Measurements from ENCODE around the gene DDX55.
"Not testable (repeated sequence)": the region's sequence is repeated elsewhere in the genome, so short reads cannot be mapped to it uniquely, and the experiment has no call there.

Gene DDX55

GRCh38 chr12:123601602-123602489 lies at the start of gene DDX55:
DDX55 (plus strand) TSS chr12:123602099; CDS start chr12:123602149, 50 bp downstream.
- peak; percentile 71 to 84 for DNase-seq

- not testable (repeated sequence) for DNase-seq
Measured at GRCh38 chr12:123554136-123554535, 47.8 kb upstream of the DDX55 start.

GRCh38 chr12:123554843-123555242 lies 47.1 kb upstream of the DDX55 start:
- not testable (repeated sequence) for DNase-seq

- not testable (repeated sequence) for DNase-seq
Measured at GRCh38 chr12:123558487-123558886, 43.4 kb upstream of the DDX55 start.

- DNase-seq: peak in 1 of 2 experiments; percentile 25
Measured at GRCh38 chr12:123559468-123559867, 42.4 kb upstream of the DDX55 start.

GRCh38 chr12:123571343-123571813 lies 30.5 kb upstream of the DDX55 start:
- no peak for DNase-seq

- DNase-seq: no peak
Measured at GRCh38 chr12:123572391-123572790, 29.5 kb upstream of the DDX55 start.

- DNase-seq: no peak
Measured at GRCh38 chr12:123573870-123574269, 28.0 kb upstream of the DDX55 start.

GRCh38 chr12:123576611-123577010 lies 25.3 kb upstream of the DDX55 start:
- DNase-seq: no peak

GRCh38 chr12:123578243-123578642 lies 23.7 kb upstream of the DDX55 start:
- no peak for DNase-seq

- DNase-seq: not testable (repeated sequence)
Measured at GRCh38 chr12:123578829-123579228, 23.1 kb upstream of the DDX55 start.

GRCh38 chr12:123580772-123581171 lies 21.1 kb upstream of the DDX55 start:
- DNase-seq: no peak

- no peak for DNase-seq
Measured at GRCh38 chr12:123591702-123592481, 10.0 kb upstream of the DDX55 start.

- DNase-seq: no peak
Measured at GRCh38 chr12:123595729-123596128, 6.2 kb upstream of the DDX55 start.

GRCh38 chr12:123597100-123597499 lies 4.8 kb upstream of the DDX55 start:
- DNase-seq: no peak

GRCh38 chr12:123598522-123598921 lies 3.4 kb upstream of the DDX55 start:
- DNase-seq: no peak

- no peak for DNase-seq
Measured at GRCh38 chr12:123599310-123599709, 2.6 kb upstream of the DDX55 start.

GRCh38 chr12:123599721-123600120 lies 2.2 kb upstream of the DDX55 start:
- DNase-seq: no peak

- DNase-seq: no peak
Measured at GRCh38 chr12:123602651-123603195, 824 bp downstream of the DDX55 start.

GRCh38 chr12:123603495-123603894 lies 1.6 kb downstream of the DDX55 start:
- not testable (repeated sequence) for DNase-seq

GRCh38 chr12:123607756-123608155 lies 5.9 kb downstream of the DDX55 start:
- no peak for DNase-seq

- DNase-seq: no peak
Measured at GRCh38 chr12:123608182-123608581, 6.3 kb downstream of the DDX55 start.

- DNase-seq: no peak
Measured at GRCh38 chr12:123614110-123614509, 12.2 kb downstream of the DDX55 start.

Data from Kasumi-1 (cell line).